CD4-positive, alpha-beta T cell treated with Interleukin-17A for 1 hour (primary cell): ENCODE results near the gene SLK.
A peak's percentile ranks its signal among the peaks of the same experiment; 100 is the strongest.

ENCODE experiments used
- DNase-seq: peaks from one replicate; pipeline ENCODE4 v3.0.0-alpha.2; 2020

SLK gene

GRCh38 chr10:103991393-103992128 lies 24.6 kb downstream of the SLK start:
- no peak for DNase-seq

DNA sequence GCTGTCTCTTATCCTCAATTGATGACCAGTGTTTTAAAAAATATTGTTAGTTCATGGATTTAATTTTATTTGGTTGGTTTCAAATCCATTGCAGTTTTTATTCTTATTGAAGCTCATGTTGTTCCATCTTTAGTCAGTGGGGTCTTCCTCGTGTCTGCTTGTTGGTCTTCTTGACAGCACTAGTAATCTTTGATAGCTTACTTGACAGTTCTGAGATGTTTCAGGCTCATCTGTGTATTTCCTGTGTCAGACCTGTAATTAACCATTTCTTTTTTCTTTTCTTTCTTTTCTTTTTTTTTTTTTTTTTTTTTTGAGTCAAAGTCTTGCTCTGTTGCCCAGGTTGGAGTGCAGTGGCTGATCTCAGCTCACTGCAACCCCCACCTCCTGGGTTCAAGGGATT lies 28.2 kb downstream of the SLK start:
- no peak for DNase-seq

GRCh38 chr10:103998805-103999204 lies 31.9 kb downstream of the SLK start:
- DNase-seq = no peak

GRCh38 chr10:104002911-104003310 lies 36.0 kb downstream of the SLK start:
- no peak for DNase-seq

DNA sequence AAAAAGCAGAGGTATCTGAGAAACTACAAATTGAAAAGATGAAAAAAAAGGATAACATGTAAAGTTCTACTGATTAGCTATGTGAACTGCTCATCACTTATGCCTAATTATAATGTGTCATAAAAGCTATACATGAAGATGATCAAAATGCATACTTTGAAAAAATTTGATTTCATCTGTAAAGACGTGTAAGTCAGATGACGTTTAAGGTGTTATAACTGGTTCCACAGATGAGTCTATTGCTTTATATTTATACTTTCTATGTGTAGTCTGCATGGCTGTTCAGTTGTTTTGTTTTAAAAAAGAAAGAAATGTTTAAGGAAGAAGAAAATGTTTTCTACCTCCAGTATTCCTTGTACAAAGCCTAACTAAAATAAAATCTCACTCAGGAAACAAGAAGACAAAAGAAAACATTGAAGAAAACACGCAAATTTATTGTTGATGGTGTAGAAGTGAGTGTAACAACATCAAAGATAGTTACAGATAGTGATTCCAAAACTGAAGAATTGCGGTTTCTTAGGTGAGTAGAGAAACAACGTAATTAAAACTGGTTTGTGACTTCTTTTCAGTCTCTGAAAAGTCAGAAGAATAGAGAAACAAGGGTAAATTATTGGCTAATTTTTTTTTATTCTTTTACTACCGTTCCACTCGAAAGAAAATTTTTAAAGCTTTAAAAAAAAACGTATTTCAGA lies 38.4 kb downstream of the SLK start:
- no peak for DNase-seq

GRCh38 chr10:104011904-104012303 lies 45.0 kb downstream of the SLK start:
- DNase-seq = no peak

DNA sequence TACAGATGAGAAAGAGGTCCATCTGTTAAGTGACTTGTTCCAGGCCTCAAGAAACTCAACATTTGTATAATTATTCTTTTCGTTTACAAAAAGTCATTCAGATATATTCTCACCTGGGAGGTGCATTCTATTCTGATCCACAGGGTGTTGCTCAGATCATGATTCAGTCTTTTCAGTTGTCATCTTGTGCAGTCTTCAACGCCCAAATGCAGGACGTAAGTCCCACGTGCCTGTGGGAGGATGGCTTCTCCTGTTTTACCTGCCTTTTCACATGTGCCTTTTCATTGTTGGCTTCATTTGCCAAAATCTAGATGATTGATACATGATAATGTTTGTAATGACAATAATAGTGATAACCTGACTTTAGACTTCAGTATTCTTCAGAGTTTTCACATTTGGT lies 46.5 kb downstream of the SLK start:
- no peak for DNase-seq

- DNase-seq = no peak
Measured at GRCh38 chr10:104014176-104014575, 47.2 kb downstream of the SLK start.

- DNase-seq = no peak
Measured at GRCh38 chr10:104016661-104017060, 49.7 kb downstream of the SLK start.

GRCh38 chr10:104018471-104018870 lies 51.5 kb downstream of the SLK start:
- no peak for DNase-seq

GRCh38 chr10:104020020-104020419 lies 53.1 kb downstream of the SLK start:
- DNase-seq = no peak

DNA sequence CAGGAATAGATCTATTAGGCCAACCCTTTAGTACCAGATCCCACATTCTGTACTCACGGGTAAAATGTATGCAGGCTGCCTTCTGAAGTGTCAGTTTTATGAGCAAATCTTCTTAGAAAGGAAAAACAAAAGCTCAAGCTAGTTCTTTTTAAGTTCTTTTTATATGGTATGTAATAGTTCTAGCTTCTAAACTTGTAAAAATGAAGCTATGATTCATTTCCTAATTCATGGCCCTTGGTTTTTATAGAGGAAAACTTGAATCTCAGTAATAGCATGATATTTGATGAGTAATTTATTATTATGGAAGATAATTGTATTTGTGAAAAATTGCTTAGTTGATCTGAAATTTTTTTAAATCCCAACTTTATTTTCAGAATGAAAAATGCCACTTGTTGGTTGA lies 54.3 kb downstream of the SLK start:
- no peak for DNase-seq

- DNase-seq = no peak
Measured at GRCh38 chr10:104022026-104022425, 55.1 kb downstream of the SLK start.

GRCh38 chr10:104025524-104025923 lies 58.6 kb downstream of the SLK start:
- DNase-seq = no peak

- DNase-seq = no peak
Measured at GRCh38 chr10:104026762-104027161, 59.8 kb downstream of the SLK start.

DNA sequence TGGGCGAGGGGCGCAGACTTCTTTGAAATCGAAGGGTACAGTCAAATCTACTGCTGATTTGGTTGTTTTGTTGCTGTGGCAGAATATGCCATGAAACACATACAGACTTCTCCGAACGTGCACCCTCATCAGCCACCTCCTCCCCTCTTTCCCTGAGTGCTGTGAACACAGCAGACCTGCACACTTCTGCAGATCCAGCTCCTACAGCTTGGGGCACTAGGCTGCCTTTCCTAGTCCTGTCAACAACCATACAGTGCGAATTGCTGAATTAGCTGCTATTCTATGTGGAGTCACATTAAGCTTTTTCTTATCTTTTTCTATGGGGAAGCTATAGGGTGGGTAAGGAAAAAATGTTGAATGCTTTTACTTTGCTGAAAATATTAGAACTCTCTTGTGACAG lies 61.2 kb downstream of the SLK start:
- DNase-seq = peak; percentile 16

- no peak for DNase-seq
Measured at GRCh38 chr10:104028823-104029520, 62.0 kb downstream of the SLK start.

DNA sequence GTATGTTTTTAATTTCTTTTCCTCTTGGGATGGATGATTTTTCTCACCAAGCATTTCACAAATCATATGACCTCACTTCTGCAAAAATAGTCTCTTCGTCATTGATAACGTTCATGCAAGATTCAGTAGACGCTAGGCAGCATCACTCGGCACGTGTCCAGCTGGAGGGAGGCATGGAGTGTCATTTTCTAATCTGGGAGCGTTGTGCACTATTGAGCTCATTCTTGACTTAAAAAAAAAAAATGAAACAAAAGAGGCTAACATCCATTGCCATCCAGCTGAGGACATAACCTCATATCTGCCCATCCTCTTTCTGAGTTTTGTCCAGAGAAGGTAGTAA lies 62.6 kb downstream of the SLK start:
- no peak for DNase-seq

DNA sequence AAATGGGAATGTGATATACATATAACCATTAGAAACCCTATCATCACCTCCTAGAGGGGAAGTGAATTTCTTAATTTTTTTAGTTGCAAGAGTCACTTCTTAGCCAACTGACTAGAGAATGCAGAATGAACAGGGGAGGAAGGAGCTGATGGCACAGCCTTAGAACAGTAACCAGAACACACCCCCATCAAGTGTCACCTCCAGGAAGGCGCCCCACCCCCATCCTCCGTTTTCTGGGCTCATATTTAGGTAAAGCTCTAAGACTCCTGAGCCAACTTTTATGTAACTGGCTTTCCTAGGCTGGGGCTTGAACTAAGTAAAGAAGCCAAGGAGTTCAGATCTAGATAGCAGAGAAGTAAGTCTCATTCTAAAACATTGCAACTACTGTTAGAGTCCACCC lies 64.7 kb downstream of the SLK start:
- DNase-seq = no peak

DNA sequence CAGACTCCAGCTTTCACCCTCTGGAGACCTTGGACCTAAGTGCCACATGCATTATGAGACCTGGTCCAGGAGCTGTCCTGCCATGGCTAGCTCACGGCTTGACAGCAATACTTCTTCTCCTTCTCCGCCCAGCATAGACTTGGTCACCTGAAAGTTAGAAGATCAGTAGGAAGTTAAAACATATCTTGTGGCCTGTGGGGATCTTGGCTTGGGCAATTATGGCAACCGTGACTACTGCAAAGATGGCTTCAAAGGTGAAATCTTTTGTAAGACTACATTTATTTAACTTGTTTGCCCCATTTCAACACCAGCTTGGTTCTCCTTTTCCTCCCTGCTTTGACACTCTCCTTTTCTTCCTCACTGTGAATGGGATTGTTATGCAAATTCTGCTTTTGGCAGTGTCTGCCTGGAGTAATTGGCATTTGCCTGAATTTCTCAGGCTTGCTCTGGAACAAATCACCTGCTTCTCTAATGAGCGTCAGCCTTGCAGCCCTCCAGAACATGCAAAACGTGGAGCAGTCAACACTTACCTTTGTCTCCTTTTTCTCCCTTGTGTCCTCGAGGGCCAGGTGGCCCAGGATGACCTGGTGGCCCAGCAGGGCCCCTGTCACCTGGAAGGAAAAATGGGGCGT lies 65.3 kb downstream of the SLK start:
- DNase-seq = no peak

- DNase-seq = no peak
Measured at GRCh38 chr10:104033401-104033930, 66.5 kb downstream of the SLK start.

GRCh38 chr10:104033966-104034365 lies 67.0 kb downstream of the SLK start:
- no peak for DNase-seq

GRCh38 chr10:104034401-104035193 lies 67.7 kb downstream of the SLK start:
- DNase-seq = no peak
